Hematopoietic multipotent progenitor cell treated with erythropoietin and hydrocortisone succinate and interleukin-3 and kit ligand, for 15 days (in vitro differentiated cells): ENCODE measurements around the gene PHF21B.
"Not testable (repeated sequence)": the region's sequence is repeated elsewhere in the genome, so short reads cannot be mapped to it uniquely, and the experiment has no call there.

ENCODE experiments used
- DNase-seq: peaks from one replicate; pipeline ENCODE4 v3.0.0-alpha.2; 2015; ENCODE audit warnings: low spot score

PHF21B gene

DNA sequence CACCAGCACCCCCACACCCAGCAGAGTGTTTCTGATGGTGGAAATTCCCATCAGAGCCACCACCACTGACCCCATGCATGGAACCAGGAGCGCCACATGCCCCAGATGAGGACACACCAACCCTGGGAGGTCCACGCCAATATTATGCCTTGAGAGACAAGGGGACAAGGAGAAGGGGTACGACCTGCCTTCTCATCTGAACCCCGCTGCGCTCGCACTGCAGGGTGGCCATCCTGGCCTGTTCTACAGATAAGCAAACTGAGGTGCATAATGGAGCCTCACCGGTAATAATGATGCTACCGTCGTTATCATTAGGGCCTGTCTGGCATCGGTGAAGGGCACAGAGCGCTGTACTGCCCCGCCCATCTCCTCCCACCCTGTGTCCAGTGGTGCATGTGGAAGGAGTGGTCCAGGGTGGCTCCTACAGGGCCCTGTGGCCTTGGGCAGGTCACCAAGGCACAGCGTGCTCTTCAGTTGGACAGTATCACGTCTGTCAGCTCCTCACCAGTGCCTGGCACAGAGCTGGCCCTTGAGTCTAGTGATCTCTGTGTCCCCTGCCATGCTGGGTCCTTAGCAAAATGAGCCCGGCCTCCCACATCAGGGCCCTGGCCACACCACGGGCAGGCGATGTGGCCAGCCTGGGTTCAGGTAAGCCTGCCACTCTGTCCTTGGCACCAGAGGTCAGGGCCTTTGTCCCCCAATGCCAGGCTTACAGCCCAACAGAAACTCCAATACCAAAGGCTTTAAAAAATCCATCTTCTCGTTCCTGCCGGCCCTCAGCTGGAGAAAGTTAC is 92.2 kb downstream of the PHF21B start:
- no peak for DNase-seq

DNA sequence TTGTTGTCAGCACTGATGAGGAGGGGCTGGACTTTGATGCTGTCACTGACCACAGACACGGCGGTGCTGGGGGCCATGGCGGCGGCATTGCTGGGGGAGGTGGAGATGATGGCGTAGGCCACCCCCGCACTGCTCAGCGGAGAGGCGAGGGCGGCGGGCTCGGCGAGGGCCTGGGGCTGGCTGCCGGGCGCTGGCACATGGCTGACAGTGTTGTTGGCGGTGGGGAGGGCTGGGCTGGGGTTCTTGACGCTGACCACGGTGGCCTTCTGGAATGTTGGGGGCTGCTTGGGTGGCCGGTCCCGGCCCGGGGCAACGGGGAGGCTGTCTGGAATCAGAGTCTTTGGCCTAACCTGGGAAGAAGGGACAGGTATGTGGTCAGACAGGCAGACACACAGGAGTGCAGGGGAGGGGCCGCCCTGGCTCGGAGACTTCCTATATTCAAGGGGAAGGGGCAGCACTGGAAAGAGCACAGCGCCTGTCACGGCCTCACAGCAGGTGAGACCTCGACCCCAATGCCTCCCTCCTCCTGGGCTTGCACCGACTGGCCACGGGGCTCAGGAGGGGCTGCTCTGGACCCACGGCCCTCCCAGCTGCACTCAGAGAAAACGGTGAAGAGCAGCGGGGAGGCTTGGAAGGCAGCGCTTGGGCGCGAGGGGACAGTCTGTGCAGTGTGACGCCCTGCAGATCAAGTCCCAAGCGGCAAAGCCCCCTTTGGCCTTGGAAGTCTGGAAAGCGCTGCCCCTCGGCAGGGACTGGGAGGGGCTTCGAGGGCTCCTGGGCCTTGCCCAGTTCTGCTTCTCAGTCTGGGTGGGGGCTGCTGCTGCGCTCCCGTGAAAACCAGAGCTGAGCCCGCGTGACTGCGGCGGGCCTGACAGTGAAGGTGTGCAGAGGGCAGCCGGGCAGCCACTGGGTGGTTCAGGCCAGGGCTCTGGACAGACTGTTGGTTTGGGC is 93.2 kb downstream of the PHF21B start:
- DNase-seq, result no peak

- no peak for DNase-seq
Measured at GRCh38 chr22:44915441-44915840, 94.4 kb downstream of the PHF21B start.

DNA sequence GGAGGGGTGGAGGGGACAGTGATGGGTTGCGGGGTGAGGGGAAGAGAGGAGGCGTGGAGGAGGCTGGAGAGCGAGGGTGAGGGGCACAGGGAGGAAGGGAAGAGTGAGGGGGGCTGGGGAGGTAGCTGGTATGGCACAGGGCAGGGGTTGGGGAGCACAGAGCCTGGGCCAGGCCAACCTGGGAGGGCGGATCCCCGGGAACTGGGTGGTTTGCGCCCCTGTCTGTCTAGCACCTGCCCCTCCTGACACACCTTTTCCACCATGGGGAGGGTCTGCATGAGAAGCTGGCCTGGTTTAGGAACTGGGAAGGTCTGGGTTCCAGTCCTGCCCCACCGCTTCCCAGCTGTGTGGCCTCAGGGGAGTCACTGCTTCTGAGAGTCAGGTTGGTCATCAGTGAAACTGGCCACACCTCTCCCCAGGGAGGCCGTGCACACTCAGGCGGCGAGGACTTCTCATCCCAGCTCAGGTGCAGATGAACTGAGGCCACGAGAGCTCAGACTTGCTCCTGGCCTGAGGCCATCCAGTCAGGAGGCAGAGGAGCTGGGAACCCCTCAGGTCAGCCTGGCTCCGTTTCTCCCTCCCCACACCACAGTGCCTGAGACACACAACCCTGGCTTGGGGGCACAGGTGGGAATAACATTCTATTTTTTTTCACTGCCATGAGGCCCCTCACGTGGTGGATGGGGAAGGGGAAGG is 95.6 kb downstream of the PHF21B start:
- no peak for DNase-seq

GRCh38 chr22:44913198-44913983 is 96.4 kb downstream of the PHF21B start:
- no peak for DNase-seq

DNA sequence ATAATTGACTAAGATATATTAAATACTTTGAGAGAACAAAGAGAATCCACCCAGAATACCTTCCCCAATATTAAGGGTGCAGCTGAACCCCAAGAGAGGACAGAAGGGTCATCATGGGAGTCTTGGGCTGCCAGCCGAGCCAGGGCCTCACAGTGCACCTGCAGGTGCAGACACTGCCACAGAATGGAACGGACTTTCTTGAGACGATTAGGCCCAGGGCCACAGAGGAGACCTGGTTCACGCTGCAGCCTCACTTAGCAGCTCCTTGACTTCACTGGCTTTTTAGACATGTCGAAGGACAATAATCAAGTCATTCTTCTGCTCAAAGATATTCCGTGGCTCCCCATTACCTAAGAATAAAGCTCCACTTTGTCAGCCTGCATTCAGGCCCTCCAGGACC is 100.6 kb downstream of the PHF21B start:
- DNase-seq, result no peak

GRCh38 chr22:44907765-44908737 is 101.8 kb downstream of the PHF21B start:
- DNase-seq, result no peak

GRCh38 chr22:44906999-44907644 is 102.7 kb downstream of the PHF21B start:
- DNase-seq, result no peak

DNA sequence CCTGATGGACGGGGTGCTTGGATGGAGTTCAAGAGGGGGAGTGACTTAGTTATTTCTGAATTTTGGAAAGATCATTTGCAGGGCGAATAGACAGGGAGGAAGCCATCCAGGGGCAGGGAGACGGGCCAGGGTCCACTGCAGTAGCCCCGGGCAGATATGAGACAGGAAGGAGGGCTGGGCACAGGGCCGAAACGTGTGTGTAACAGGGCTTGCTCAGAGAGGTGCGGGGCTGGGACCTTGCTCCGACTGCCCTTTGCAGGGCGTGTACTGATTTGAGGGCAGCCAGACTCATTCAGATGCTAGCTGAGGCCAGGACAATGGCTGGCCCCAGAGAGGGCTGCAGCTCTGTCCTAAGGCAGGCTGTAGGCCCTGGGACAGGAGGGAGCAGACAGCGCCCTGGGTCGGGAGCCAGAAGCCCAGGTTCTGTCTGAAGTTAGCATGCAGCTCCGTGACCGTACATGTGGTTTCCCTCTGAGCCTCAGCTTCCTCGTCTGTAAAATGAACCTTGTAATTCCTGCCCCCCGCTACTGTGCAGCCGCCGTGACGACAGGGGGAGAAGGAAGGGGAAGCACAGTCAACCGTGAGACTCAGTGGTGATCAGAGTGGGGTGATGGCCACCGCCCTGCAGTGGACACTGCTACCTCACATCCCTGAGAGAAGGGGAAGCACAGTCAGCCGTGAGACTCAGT is 103.4 kb downstream of the PHF21B start:
- no peak for DNase-seq

DNA sequence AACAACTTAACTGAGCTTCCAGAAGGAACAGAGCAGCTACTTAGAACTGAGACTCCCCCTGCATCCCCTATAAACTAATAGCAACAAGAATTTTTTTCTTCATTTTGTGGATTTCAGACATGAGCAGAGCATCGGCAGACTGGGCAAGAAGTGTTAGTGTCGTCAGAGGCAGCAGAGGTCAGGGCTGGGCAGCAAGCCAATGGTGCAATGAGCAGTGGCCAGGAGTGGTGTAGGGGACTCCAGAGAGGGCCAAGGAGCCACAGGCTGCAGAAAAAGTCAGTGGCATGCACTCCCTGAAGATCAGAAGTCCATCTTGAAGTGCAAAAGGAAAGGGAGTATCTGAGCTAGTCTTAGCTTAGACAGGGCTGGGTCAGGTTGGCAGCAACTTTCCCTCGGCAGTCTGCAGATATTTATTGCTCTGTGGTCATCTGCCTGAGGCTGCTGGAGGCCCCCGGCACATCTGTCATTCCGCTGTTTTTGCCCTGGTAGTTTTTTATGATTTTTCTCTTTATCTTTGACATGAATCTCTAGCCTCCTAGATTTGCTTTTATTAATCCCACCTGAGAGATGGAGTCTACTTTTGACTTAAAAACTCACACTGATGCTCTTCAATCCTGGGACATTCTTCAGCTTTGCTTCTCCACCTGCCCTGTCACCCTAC is 105.2 kb downstream of the PHF21B start:
- not testable (repeated sequence) for DNase-seq

GRCh38 chr22:44903164-44903563 is 106.6 kb downstream of the PHF21B start:
- DNase-seq, result not testable (repeated sequence)

- DNase-seq, result no peak
Measured at GRCh38 chr22:44901301-44901700, 108.5 kb downstream of the PHF21B start.

DNA sequence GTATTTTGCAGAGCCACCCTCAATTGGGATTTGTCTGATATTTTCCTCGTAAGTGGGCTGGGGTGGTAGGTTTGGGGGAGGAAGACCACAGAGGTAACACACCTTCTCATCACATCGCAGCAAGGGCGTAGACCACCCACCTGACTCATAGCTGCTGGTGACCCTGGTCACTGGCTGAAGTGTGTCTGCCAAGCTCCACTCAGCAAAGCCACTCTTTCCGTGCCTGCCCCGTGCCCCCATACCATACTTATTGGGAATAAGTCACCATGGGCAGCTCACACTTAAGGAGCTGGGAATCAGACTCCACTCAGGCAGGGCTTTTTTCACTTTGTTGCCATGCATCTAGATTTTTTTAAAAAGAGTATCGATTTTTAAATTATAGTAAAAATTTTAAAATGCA is 111.6 kb downstream of the PHF21B start:
- DNase-seq, result no peak

DNA sequence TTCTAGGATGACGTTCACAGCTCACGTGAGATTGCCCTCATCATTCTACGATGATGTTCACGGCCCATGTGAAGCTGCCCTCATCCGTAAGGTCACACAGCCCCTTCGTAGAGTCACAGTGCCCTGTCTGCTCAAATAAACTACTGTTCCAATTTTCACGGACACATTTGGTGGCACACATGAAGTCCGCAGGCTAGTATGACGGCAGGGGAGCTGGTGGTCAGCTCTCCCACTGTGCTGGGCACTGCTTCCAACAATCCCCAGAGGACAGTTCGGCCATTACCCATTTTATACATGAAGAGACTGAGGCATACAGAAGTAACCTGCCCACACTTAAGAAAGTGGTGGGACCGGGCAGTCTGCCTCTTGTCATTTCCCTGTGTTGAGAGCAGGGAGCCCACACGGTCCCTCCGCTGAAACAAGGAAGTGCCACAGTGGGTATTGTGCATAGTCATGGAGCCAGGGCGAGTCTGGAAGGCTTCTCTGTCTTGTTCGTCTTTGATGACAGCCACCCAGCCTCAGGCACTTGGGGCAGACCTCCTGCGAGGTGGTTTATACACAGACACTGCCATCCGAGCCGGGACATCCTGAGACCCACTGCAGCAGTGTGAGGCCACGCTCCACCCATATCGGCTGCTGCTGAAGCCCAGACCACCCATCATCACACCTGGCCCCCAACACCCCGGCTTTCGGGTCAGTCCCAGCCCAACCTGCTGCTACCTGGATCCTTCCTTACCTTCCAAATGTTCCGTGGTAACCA is 114.3 kb downstream of the PHF21B start:
- DNase-seq, result no peak

- no peak for DNase-seq
Measured at GRCh38 chr22:44894782-44895181, 115.0 kb downstream of the PHF21B start.

DNA sequence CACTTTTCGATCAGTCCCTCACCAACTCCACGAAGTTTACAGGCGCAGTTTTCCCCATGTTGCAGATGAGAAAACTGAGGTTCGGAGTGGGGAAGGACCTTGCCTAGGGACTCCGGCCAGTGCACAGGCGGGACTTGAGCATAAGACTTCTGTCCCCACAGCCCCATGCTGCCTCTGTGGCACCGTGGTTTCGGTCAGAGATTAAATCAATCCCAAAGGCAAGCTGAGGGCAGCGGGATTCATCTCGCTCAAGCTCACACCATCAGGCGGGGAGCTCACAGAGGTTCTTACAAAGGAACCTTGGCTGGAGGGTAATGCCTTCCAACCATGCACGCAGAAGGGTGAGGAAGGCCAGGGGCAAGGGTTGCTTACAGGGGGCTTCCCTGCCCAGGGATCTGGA is 115.5 kb downstream of the PHF21B start:
- no peak for DNase-seq

DNA sequence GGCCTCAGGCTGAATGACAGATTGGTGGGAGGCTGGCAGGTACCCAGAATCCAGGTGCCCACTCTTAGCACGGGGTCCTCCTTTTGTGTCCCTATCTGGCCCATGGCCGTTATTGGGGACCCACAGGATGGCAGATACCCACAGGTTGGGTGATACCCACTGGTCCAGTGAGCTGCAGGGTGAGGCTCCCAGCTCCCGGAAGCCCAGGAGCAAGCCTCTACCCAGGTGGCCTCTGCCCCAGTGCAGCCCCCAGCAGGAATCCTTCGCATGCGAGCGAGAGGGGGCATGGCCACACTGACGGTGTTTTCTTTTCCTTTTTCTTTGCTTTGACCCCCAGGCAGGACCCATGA is 116.1 kb downstream of the PHF21B start:
- no peak for DNase-seq
